Upper lobe of left lung (tissue), 4 donors: ENCODE measurements around the gene SORBS2.

Experiments used
- CTCF ChIP-seq, 6 experiments: fragments of 450-650 bp in 4 of 6; fragments of 200-600 bp in 2 of 6; sonication (generic) in 2 of 6; IDR thresholded peaks; one replicate each; pipeline ENCODE4 v1.5.1; 2016 to 2019; ENCODE audit warnings: antibody characterized with exemption in 6 of 6
- POLR2A ChIP-seq, 4 donors: fragments of 450-650 bp; IDR thresholded peaks; one replicate each; pipeline ENCODE4 v1.5.1; 2016 to 2017; ENCODE audit warnings: antibody characterized with exemption in 4 of 4, mild to moderate bottlenecking in 2 of 4

DNA sequence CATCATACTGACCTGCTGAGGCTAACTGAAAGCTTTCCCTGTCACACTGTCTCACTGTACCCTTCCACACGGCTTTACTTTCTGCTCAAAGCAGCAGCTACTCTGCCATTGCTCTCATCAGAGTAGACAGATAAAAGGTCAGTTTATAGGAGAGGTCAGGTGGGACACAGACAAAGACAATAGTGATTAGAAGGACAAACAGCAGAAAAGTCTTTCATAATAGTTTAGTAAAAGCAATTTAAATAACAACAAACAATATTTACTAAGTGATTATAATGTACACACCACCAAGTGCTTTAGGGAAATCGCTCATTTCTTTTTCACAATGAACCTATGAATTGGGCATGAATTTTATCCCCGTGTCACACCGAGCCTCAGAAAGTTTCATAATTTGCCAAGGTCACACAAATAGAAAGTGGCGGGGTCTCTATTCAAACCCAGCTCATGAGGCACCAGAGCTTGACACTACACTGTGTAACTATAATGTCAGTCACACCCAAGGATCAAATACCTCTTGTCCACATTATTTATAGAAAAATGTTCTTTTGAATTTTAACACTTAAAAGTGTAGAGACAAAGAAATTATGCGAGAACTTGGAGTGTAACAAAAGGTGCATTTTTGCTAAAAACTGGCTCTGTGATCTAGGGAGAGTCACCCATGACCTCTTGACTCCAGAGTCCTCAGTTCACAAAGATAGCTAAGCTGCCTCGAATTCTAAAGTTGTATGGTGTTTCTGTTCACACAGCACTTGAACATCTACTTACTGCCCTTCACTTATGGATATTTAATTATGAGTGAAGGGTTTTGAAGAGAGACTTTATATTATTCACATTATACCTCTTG lies 24.5 kb upstream of the SORBS2 start:
- TF ChIP-seq POLR2A (IDR thresholded peaks at IDR 0.05): no peak
- TF ChIP-seq CTCF (IDR thresholded peaks at IDR 0.05): no peak
